Measurements from ENCODE around the gene SMAD4. TPM values are rescaled to one million over a fixed set of nuclear protein-coding genes. Genes with fewer than 3 reads are reported as not detected.

Gene SMAD4
- 86.2 TPM for total RNA-seq (2013)
- polyA plus RNA-seq (10 to 100 TPM; 21.0 to 34.0 (median 29.1) TPM), polyA minus RNA-seq (49.3 and 88.9 TPM in 2 replicates), total RNA-seq (31.8 to 179 (median 72.6) reads per million in 11 experiments)

- peaks cover 15 to 22% of the 10 kb centered on the region in 2 donors for H3K36me3 Mint-ChIP-seq
- H3K27me3 Mint-ChIP-seq (ENCODE audit: low read depth in 3 of 3): no peaks in the 10 kb centered on the region
- Histone ChIP-seq H3K27ac (ENCODE audit: low read depth in 1 of 2, low read length in 2 of 2) (peak within 1 kb of the TSS; percentile 82 to 89), H3K27me3 (ENCODE audit: control insufficient read depth in 2 of 2, insufficient read depth in 2 of 2, low read length in 2 of 2) (no peaks in the 10 kb centered on the region), H3K79me2 (ENCODE audit: insufficient read depth, low read length) (peaks cover 54% of the 10 kb centered on the region), H3K36me3 (replicated peaks in 1 of 2; ENCODE audit: control insufficient read depth in 1 of 2, insufficient read depth in 2 of 2, low read length in 2 of 2) (no peaks in the 10 kb centered on the region), H3K9me3 (replicated peaks in 1 of 2; ENCODE audit: control insufficient read depth in 1 of 2, insufficient read depth in 1 of 2, low read length in 2 of 2) (no peaks in the 10 kb centered on the region), H3K4me2 (replicated peaks; ENCODE audit: extremely low read depth, low read length, poor library complexity, severe bottlenecking) (peak within 1 kb of the TSS; percentile 77), H3K9ac (ENCODE audit: insufficient read depth, low read length, poor library complexity, severe bottlenecking) (peak within 1 kb of the TSS; percentile 86), H3K4me3 (replicated peaks in 1 of 3; ENCODE audit: low read depth in 2 of 3, low read length in 3 of 3) (peak within 1 kb of the TSS; percentile 75 to 89 (median 78)), H3K4me1 (ENCODE audit: control insufficient read depth in 1 of 2, insufficient read depth in 2 of 2, low read length in 2 of 2) (peaks cover 41 to 54% of the 10 kb centered on the region in 2 donors), H2AFZ (ENCODE audit: insufficient read depth, low read depth, low read length, poor library complexity, severe bottlenecking) (peak within 1 kb of the TSS; percentile 86), H4K20me1 (ENCODE audit: insufficient read depth, low read length) (peaks cover 42% of the 10 kb centered on the region)
- DNase-seq: peak; percentile 91 to 95 (median 95)
- under 1% methylated on average over 77 of the region's 79 CpGs for WGBS (ENCODE audit: insufficient coverage)
- peaks cover 48% of the 10 kb centered on the region for H3K4me1 Mint-ChIP-seq
- peak within 1 kb of the TSS; percentile 96 to 99 (median 98) for H3K27ac Mint-ChIP-seq
- H3K4me3 Mint-ChIP-seq: peak within 1 kb of the TSS; percentile 89 to 99
- peaks cover 0 to 1% (median 0%) of the 10 kb centered on the region in 7 donors for H3K9me3 Mint-ChIP-seq
- intact Hi-C loops (cut with micrococcal nuclease): loop anchor here (5.0 to 10.0 kb wide), 3 partner anchors 63 to 225 kb away; partner anchors contain the start of genes ELAC1 (in 1 of the 2) and ME2 (in 1 of the 2)
- TF ChIP-seq, protein P1, sequence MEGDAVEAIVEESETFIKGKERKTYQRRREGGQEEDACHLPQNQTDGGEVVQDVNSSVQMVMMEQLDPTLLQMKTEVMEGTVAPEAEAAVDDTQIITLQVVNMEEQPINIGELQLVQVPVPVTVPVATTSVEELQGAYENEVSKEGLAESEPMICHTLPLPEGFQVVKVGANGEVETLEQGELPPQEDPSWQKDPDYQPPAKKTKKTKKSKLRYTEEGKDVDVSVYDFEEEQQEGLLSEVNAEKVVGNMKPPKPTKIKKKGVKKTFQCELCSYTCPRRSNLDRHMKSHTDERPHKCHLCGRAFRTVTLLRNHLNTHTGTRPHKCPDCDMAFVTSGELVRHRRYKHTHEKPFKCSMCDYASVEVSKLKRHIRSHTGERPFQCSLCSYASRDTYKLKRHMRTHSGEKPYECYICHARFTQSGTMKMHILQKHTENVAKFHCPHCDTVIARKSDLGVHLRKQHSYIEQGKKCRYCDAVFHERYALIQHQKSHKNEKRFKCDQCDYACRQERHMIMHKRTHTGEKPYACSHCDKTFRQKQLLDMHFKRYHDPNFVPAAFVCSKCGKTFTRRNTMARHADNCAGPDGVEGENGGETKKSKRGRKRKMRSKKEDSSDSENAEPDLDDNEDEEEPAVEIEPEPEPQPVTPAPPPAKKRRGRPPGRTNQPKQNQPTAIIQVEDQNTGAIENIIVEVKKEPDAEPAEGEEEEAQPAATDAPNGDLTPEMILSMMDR (IDR thresholded peaks at IDR 0.05): no peak
Observed at GRCh38 chr18:51029694-51030536, at the start of gene SMAD4. Gene SMAD4 (plus strand): TSS chr18:51030213. CDS start chr18:51047047, 16,834 bp downstream.

DNA sequence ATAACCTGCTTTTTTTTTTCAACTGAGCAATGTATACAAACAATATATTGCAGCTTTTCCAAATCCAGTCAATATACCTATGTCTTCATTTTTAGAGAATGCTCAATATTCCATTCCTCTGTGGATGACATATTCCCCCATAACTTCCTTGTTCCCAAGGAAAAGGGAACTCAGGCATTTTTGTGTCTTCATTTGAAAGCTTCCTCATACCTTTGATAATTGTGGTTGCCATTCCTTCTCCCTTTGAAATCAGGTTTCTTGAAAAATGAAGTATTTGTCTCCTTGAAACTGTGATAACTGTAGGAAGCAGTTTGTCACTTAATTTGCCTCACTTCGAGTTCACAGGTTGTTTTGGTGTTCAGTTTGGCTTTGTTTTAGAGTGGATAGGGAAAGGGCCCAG is 48.6 kb upstream of the SMAD4 start:
- peak overlapping the region in 1 of 7 donors; percentile 11 for H3K27ac Mint-ChIP-seq
- Histone ChIP-seq H3K4me1 (ENCODE audit: control insufficient read depth in 1 of 2, insufficient read depth in 2 of 2, low read length in 2 of 2) (no peaks in the 10 kb centered on the region), H4K20me1 (ENCODE audit: insufficient read depth, low read length) (no peaks in the 10 kb centered on the region), H2AFZ (ENCODE audit: insufficient read depth, low read depth, low read length, poor library complexity, severe bottlenecking) (no peak overlapping the region), H3K27ac (ENCODE audit: low read depth in 1 of 2, low read length in 2 of 2) (no peak overlapping the region), H3K9me3 (replicated peaks in 1 of 2; ENCODE audit: control insufficient read depth in 1 of 2, insufficient read depth in 1 of 2, low read length in 2 of 2) (peaks cover 10 to 12% of the 10 kb centered on the region in 2 donors), H3K36me3 (replicated peaks in 1 of 2; ENCODE audit: control insufficient read depth in 1 of 2, insufficient read depth in 2 of 2, low read length in 2 of 2) (peaks cover 41 to 72% of the 10 kb centered on the region in 2 donors), H3K4me3 (replicated peaks in 1 of 3; ENCODE audit: low read depth in 2 of 3, low read length in 3 of 3) (no peak overlapping the region), H3K4me2 (replicated peaks; ENCODE audit: extremely low read depth, low read length, poor library complexity, severe bottlenecking) (no peak overlapping the region), H3K9ac (ENCODE audit: insufficient read depth, low read length, poor library complexity, severe bottlenecking) (no peak overlapping the region), H3K79me2 (ENCODE audit: insufficient read depth, low read length) (no peaks in the 10 kb centered on the region), H3K27me3 (ENCODE audit: control insufficient read depth in 2 of 2, insufficient read depth in 2 of 2, low read length in 2 of 2) (no peaks in the 10 kb centered on the region)
- H3K9me3 Mint-ChIP-seq: peaks cover 10 to 20% (median 16%) of the 10 kb centered on the region in 7 donors
- WGBS (ENCODE audit: insufficient coverage): 100% methylated on average over 1 of the region's 1 CpG
- no peak for DNase-seq
- intact Hi-C loops (cut with micrococcal nuclease): no loop called here
- no peak overlapping the region for H3K4me3 Mint-ChIP-seq
- peaks cover 0 to 1% (median 0%) of the 10 kb centered on the region in 3 donors for H3K27me3 Mint-ChIP-seq (ENCODE audit: low read depth in 3 of 3)
- TF ChIP-seq, protein P1 (IDR thresholded peaks at IDR 0.05): no peak
- peaks cover 3% of the 10 kb centered on the region for H3K4me1 Mint-ChIP-seq
- H3K36me3 Mint-ChIP-seq: peaks cover 49 to 68% of the 10 kb centered on the region in 2 donors
